Stimulated activated CD4-positive, alpha-beta T cell treated with anti-CD3 and anti-CD28 coated beads, Interleukin-2, amount 100 ng/mL, for 48 hours (primary cell): Measurements from ENCODE around the gene HDAC7.
"Not testable (repeated sequence)": the region's sequence is repeated elsewhere in the genome, so short reads cannot be mapped to it uniquely, and the experiment has no call there.

ENCODE experiments used
- DNase-seq, 2 donors: peaks; one replicate each; pipeline ENCODE4 v3.0.0-alpha.2; 2020

Gene HDAC7

GRCh38 chr12:47811581-47812484, 7.9 kb downstream of the HDAC7 start:
- no peak for DNase-seq

- DNase-seq: no peak
These were observed 8.7 kb downstream of the HDAC7 start for GRCh38 chr12:47811072-47811396.

- DNase-seq: not testable (repeated sequence)
These were observed 10.2 kb downstream of the HDAC7 start for GRCh38 chr12:47809518-47809917.

- DNase-seq: no peak
These were observed 10.9 kb downstream of the HDAC7 start for GRCh38 chr12:47808574-47809365.

GRCh38 chr12:47808050-47808449, 11.7 kb downstream of the HDAC7 start:
- peak; percentile 54 to 64 for DNase-seq

GRCh38 chr12:47807338-47807737, 12.4 kb downstream of the HDAC7 start:
- no peak for DNase-seq

GRCh38 chr12:47805417-47805816, 14.3 kb downstream of the HDAC7 start:
- DNase-seq: no peak

- no peak for DNase-seq
These were observed 15.5 kb downstream of the HDAC7 start for GRCh38 chr12:47804171-47804570.

- no peak for DNase-seq
These were observed 16.4 kb downstream of the HDAC7 start for GRCh38 chr12:47803191-47803875.

- no peak for DNase-seq
These were observed 17.4 kb downstream of the HDAC7 start for GRCh38 chr12:47802312-47802711.

- no peak for DNase-seq
These were observed 17.8 kb downstream of the HDAC7 start for GRCh38 chr12:47801904-47802246.

- no peak for DNase-seq
These were observed 18.4 kb downstream of the HDAC7 start for GRCh38 chr12:47801170-47801903.

- DNase-seq: no peak
These were observed 19.1 kb downstream of the HDAC7 start for GRCh38 chr12:47800582-47800981.

- DNase-seq: no peak
These were observed 20.2 kb downstream of the HDAC7 start for GRCh38 chr12:47799357-47799955.

- no peak for DNase-seq
These were observed 21.2 kb downstream of the HDAC7 start for GRCh38 chr12:47798382-47798948.

GRCh38 chr12:47797441-47797840, 22.3 kb downstream of the HDAC7 start:
- DNase-seq: no peak

GRCh38 chr12:47795814-47796411, 23.8 kb downstream of the HDAC7 start:
- no peak for DNase-seq

GRCh38 chr12:47795121-47795813, 24.4 kb downstream of the HDAC7 start:
- no peak for DNase-seq

- no peak for DNase-seq
These were observed 25.0 kb downstream of the HDAC7 start for GRCh38 chr12:47794679-47795078.

GRCh38 chr12:47793015-47793681, 26.6 kb downstream of the HDAC7 start:
- no peak for DNase-seq
